H1 (cell line): ENCODE measurements around the gene CPSF4. TPM values are rescaled to one million over a fixed set of nuclear protein-coding genes. Genes with fewer than 3 reads are reported as not detected.

ENCODE experiments used
- CHD2 ChIP-seq: IDR thresholded peaks from 2 replicates; pipeline ENCODE4 v1.6.1; 2012; ENCODE audit warnings: low read length, improper control_type of control experiment
- EP300 ChIP-seq, 2 experiments: IDR thresholded peaks; 1 replicate in 1 of 2; 2 replicates in 1 of 2; pipeline ENCODE4 v1.6.1; 2011 to 2012; ENCODE audit warnings: low read depth in 2 of 2, low read length in 2 of 2, mild to moderate bottlenecking in 2 of 2, borderline replicate concordance in 1 of 2, inconsistent platforms in 1 of 2, moderate library complexity in 1 of 2
- NANOG ChIP-seq: IDR thresholded peaks from 2 replicates; pipeline ENCODE4 v1.6.1; 2011; ENCODE audit warnings: low read length, low read depth, mild to moderate bottlenecking, inconsistent platforms; ENCODE audit not compliant: insufficient read depth, poor library complexity, severe bottlenecking
- PHF8 ChIP-seq: fragments of 200-600 bp; sonication (generic); conservative IDR thresholded peaks from 2 replicates; pipeline ENCODE4 v1.7.1; 2012; ENCODE audit warnings: low read depth, mild to moderate bottlenecking, inconsistent platforms, low read length, moderate library complexity
- POLR2A ChIP-seq, 2 experiments: IDR thresholded peaks; 1 replicate in 1 of 2; 2 replicates in 1 of 2; pipeline ENCODE4 v1.6.1; 2011; ENCODE audit warnings: low read depth in 2 of 2, low read length in 2 of 2, mild to moderate bottlenecking in 2 of 2; ENCODE audit errors: control extremely low read depth in 1 of 2
- SP1 ChIP-seq: IDR thresholded peaks from 2 replicates; pipeline ENCODE4 v1.6.1; 2011; ENCODE audit warnings: low read depth, low read length
- SP2 ChIP-seq: IDR thresholded peaks from 2 replicates; pipeline ENCODE4 v1.6.1; 2012; ENCODE audit warnings: mild to moderate bottlenecking, low read length, inconsistent platforms
- TAF7 ChIP-seq: optimal IDR thresholded peaks from 2 replicates; pipeline ENCODE3; 2011; ENCODE audit warnings: low read depth, mild to moderate bottlenecking, inconsistent platforms, low read length, moderate library complexity, borderline replicate concordance
- TBP ChIP-seq: IDR thresholded peaks from 2 replicates; pipeline ENCODE4 v1.6.1; 2011; ENCODE audit warnings: low read depth, low read length, improper control_type of control experiment
- TCF12 ChIP-seq: IDR thresholded peaks from 2 replicates; pipeline ENCODE4 v1.6.1; 2011; ENCODE audit warnings: low read depth, mild to moderate bottlenecking, low read length
- polyA plus RNA-seq, 7 experiments: library from polyadenylated mRNA; depleted of rRNA in 3 of 7; stranded (reverse) in 5 of 7; unstranded in 2 of 7; fragments of >200 nt in 5 of 7; fragments of 200-250 nt in 2 of 7; gene quantifications; 1 replicate in 5 of 7; 2 replicates in 1 of 7; 4 replicates in 1 of 7; pipeline versions ENCODE4 v1.2.1 to v1.2.3, GENCODE V29; 2011 to 2013; ENCODE audit warnings: missing spikeins in 2 of 7, mixed read lengths in 2 of 7
- total RNA-seq: library from RNA; stranded (reverse); fragmentation: NEBNext Ultra II Directional; extraction: Animal tissue kit (Norgen Biotek cat#: 25700); gene quantifications from 2 replicates; pipeline ENCODE4 v1.2.1, GENCODE V29; 2021
- TF ChIP-seq, protein P1 (sequence below): fragments of 300-600 bp; sonication (generic); IDR thresholded peaks from 2 replicates; pipeline ENCODE4 v1.7.1; 2012; ENCODE audit warnings: low read length, moderate library complexity, mild to moderate bottlenecking, inconsistent platforms; ENCODE audit not compliant: insufficient replicate concordance

Gene CPSF4
- total and polyA plus RNA-seq, 2 of the 8 experiments (the other 6 are each of a cell fraction or from before 2014, with no cell fraction given) = 77.5 to 103 TPM

DNA sequence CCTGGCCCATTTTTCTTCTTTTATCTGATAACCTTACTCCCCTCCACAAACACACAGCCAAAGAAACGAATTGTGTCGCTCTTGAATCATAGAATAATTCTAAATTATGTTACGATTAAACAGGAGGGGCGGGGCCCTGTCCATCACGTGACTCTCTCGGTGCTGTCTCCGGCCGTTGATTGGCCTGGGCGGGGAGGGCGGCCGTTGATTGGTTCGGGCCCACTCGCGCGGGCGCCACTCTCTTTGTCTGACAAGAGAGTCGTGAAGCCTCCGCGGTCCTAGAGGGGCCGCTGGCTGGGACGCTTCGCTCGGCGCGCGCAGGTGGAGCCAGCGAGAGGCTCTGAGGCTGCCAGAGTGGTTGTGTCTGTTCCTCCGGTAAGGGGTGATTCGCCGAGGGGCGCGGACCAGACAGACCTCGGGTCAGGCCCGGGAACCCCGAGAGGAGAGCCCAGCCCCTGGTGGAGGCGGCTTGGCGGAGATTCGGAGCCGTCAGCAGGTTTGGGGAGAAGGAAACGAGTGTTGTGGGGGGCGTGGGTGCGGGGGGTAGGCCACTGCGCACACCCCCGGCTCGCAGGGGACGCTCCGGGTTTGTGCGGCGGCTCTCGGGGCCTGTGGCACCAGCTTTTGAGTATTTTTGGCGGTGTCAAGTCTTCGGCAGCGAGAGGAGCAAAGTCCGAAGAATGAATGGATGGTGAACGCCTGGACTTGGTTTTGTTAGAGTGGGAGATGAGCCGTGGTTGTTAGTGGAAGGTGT, 34.0 kb downstream of the CPSF4 start, which contains the start of gene ZNF789 (continued):
- TF ChIP-seq EP300 (IDR thresholded peaks at IDR 0.05; ENCODE audit: borderline replicate concordance in 1 of 2, low read depth in 2 of 2, low read length in 2 of 2) = no peak
- TF ChIP-seq, protein P1, sequence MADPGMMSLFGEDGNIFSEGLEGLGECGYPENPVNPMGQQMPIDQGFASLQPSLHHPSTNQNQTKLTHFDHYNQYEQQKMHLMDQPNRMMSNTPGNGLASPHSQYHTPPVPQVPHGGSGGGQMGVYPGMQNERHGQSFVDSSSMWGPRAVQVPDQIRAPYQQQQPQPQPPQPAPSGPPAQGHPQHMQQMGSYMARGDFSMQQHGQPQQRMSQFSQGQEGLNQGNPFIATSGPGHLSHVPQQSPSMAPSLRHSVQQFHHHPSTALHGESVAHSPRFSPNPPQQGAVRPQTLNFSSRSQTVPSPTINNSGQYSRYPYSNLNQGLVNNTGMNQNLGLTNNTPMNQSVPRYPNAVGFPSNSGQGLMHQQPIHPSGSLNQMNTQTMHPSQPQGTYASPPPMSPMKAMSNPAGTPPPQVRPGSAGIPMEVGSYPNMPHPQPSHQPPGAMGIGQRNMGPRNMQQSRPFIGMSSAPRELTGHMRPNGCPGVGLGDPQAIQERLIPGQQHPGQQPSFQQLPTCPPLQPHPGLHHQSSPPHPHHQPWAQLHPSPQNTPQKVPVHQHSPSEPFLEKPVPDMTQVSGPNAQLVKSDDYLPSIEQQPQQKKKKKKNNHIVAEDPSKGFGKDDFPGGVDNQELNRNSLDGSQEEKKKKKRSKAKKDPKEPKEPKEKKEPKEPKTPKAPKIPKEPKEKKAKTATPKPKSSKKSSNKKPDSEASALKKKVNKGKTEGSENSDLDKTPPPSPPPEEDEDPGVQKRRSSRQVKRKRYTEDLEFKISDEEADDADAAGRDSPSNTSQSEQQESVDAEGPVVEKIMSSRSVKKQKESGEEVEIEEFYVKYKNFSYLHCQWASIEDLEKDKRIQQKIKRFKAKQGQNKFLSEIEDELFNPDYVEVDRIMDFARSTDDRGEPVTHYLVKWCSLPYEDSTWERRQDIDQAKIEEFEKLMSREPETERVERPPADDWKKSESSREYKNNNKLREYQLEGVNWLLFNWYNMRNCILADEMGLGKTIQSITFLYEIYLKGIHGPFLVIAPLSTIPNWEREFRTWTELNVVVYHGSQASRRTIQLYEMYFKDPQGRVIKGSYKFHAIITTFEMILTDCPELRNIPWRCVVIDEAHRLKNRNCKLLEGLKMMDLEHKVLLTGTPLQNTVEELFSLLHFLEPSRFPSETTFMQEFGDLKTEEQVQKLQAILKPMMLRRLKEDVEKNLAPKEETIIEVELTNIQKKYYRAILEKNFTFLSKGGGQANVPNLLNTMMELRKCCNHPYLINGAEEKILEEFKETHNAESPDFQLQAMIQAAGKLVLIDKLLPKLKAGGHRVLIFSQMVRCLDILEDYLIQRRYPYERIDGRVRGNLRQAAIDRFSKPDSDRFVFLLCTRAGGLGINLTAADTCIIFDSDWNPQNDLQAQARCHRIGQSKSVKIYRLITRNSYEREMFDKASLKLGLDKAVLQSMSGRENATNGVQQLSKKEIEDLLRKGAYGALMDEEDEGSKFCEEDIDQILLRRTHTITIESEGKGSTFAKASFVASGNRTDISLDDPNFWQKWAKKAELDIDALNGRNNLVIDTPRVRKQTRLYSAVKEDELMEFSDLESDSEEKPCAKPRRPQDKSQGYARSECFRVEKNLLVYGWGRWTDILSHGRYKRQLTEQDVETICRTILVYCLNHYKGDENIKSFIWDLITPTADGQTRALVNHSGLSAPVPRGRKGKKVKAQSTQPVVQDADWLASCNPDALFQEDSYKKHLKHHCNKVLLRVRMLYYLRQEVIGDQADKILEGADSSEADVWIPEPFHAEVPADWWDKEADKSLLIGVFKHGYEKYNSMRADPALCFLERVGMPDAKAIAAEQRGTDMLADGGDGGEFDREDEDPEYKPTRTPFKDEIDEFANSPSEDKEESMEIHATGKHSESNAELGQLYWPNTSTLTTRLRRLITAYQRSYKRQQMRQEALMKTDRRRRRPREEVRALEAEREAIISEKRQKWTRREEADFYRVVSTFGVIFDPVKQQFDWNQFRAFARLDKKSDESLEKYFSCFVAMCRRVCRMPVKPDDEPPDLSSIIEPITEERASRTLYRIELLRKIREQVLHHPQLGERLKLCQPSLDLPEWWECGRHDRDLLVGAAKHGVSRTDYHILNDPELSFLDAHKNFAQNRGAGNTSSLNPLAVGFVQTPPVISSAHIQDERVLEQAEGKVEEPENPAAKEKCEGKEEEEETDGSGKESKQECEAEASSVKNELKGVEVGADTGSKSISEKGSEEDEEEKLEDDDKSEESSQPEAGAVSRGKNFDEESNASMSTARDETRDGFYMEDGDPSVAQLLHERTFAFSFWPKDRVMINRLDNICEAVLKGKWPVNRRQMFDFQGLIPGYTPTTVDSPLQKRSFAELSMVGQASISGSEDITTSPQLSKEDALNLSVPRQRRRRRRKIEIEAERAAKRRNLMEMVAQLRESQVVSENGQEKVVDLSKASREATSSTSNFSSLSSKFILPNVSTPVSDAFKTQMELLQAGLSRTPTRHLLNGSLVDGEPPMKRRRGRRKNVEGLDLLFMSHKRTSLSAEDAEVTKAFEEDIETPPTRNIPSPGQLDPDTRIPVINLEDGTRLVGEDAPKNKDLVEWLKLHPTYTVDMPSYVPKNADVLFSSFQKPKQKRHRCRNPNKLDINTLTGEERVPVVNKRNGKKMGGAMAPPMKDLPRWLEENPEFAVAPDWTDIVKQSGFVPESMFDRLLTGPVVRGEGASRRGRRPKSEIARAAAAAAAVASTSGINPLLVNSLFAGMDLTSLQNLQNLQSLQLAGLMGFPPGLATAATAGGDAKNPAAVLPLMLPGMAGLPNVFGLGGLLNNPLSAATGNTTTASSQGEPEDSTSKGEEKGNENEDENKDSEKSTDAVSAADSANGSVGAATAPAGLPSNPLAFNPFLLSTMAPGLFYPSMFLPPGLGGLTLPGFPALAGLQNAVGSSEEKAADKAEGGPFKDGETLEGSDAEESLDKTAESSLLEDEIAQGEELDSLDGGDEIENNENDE = no peak
- no peak for TF ChIP-seq TCF12
- TF ChIP-seq SP1 = peak; percentile 83
- peak; percentile 92 for TF ChIP-seq PHF8
- TF ChIP-seq SP2 = peak; percentile 93
- peak; percentile 75; the same call in 1 of the 2 replicates for TF ChIP-seq CHD2
- peak; percentile 4 to 81; a peak in 2 of 3 replicates for TF ChIP-seq POLR2A (IDR thresholded peaks at IDR 0.05; ENCODE audit: control extremely low read depth in 1 of 2, low read depth in 2 of 2, low read length in 2 of 2)
- peak; percentile 90 for TF ChIP-seq TAF7
- no peak for TF ChIP-seq NANOG
- peak; percentile 94 for TF ChIP-seq TBP
